A549 treated with RU486 at 1 μM for 4 hours (cell line): ENCODE data around the gene PTPN7. TPM values are rescaled to one million over a fixed set of nuclear protein-coding genes. Genes with fewer than 3 reads are reported as not detected.

Experiments used
- total RNA-seq: library from RNA; stranded (reverse); fragments of 200-300 nt; extraction: Qiagen RNA extraction; gene quantifications from 5 replicates; pipeline ENCODE4 v1.2.3, GENCODE V29; 2022; ENCODE audit warnings: low read depth

The PTPN7 gene
- total RNA-seq, result 0.13 TPM in 1 of 5 replicates, not detected in the others

DNA sequence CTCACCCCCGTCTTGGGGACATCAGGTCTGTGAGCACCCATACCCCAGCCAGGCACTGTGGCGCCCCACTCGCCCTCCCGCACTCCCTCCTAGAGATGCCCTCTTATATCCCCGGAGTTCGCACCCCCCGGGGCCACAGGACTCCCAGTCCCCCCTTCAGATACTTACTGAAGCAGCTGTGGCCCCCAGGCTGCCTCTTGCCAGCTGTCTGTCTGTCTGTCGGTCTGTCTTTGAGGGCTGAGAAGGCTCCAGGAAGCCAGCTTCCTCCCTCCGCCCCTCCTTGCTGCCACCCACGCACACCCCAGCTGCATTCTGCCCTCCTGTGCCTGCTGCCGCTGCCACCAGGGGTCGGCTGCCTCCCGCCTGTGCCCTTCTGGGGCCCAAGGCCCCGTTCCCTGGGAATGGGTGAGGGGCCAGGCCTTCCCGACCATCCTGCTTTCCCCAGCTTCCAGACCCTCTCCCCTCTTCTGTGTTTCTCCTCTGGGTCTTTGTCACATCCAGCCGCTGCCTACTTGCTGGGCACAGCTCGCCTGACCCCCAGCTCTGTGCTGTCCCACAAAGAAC is at the start of gene PTPN7:
PTPN7 (minus strand) TSS at position 226 of the 564 bp plus-strand sequence. CDS start 1,200 bp downstream, outside the sequence.

DNA sequence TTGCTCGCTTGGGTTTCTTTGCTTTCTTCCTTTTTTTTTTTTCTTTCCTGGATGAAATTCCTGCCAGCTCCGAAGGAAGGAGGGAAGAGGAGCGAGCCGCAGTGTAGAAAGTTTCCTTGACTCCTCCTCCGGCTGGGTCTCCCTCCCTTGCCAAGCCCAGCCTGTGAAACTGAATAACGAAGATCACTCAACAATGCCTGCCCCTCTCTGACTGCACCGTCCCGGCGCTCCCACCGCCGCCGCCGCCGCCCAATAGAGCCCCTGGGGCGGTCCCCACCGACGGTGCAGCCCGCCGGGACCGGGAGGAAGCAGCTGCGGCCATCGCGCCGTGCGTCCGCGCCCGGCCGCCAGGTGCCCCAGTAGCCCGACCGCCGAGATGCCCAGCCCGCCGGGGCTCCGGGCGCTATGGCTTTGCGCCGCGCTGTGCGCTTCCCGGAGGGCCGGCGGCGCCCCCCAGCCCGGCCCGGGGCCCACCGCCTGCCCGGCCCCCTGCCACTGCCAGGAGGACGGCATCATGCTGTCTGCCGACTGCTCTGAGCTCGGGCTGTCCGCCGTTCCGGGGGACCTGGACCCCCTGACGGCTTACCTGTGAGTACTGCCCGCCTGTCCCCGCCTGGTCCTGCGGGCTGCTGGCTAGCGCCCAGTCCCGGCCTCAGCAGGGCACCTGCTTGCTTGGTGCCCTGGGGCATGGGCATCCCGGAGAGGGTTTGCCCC is 33.4 kb upstream of the PTPN7 start, which contains the start of gene LGR6:
LGR6 (plus strand) TSS at position 186 of the 714 bp plus-strand sequence; CDS start at position 377, 191 bp downstream.

DNA sequence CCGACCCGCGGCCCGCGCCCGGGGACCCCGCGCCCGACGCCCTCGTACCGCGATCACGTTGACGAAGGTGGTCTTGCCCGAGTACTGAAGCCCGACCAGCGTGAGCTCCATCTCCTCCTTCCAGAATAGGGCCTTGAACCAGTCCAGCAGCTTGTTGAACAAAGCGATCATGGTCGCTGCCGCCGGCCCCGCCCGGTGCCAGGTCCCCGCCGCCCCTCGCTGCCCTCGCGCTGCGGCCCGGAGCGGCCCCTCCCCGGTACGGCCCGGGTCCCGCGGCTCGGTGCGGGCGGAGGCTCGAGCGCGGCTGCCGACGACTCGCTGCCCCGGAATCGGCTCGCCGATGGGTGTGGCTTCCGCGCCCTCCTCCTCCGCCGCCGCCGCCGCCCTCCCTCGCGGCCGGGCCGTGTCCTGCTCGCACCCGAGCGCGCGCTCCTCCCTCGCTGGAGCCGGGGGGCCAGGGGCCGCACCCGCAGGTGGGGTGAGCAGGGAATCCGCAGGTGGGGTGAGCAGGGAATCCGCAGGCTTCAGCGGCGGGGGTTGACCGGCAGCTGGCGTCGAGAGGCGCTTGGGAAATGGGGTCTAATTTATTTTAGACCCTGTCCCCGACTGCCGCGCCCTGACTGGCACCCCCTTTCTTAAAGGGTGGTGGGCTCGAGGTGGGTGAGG is 15.9 kb downstream of the PTPN7 start, which contains the start of gene ARL8A:
ARL8A (minus strand) TSS at position 336 of the 666 bp plus-strand sequence; CDS start at position 171, 165 bp downstream.

DNA sequence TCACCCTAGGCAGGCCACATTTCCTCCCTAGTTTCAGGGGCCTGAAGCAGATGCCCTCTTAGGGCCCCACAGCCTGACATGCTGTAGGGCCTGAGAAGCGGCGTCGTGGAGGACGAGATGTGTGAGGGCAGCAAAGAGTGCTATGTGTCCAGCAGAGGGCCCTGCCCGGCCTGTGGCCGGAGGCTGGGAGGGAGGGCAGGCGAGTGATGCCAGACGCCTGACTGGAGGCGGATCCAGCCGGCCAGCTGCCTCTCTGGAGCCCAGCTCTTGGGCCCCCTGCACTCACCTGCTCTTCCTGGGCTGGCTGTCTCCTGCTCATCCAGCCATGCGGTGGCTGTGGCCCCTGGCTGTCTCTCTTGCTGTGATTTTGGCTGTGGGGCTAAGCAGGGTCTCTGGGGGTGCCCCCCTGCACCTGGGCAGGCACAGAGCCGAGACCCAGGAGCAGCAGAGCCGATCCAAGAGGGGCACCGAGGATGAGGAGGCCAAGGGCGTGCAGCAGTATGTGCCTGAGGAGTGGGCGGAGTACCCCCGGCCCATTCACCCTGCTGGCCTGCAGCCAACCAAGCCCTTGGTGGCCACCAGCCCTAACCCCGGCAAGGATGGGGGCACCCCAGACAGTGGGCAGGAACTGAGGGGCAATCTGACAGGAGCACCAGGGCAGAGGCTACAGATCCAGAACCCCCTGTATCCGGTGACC is 37.6 kb downstream of the PTPN7 start, which contains the start of gene GPR37L1:
GPR37L1 (plus strand) TSS at position 279 of the 697 bp plus-strand sequence; CDS start at position 326, 47 bp downstream.

Other genes with a start within 250 kb of the PTPN7 start
- gene LMOD1, start 214.1 kb downstream of the PTPN7 start, total RNA-seq, result 0.05 TPM in 1 of 5 replicates, not detected in the others
- gene TIMM17A, start 205.1 kb downstream of the PTPN7 start, total RNA-seq, result 91.4 to 146 TPM (median 102 TPM) in 5 replicates
- gene RNPEP, start 178.0 kb downstream of the PTPN7 start, total RNA-seq, result 85.2 to 91.6 TPM (median 88.6 TPM) in 5 replicates
- gene ELF3, start 150.0 kb downstream of the PTPN7 start, total RNA-seq, result 217 to 287 TPM (median 256 TPM) in 5 replicates
- 0.14 to 0.19 TPM (median 0.16 TPM) in 5 replicates for gene GPR37L1, start 37.7 kb downstream of the PTPN7 start, total RNA-seq
- gene ARL8A, start 15.9 kb downstream of the PTPN7 start, total RNA-seq, result 39.9 to 52.8 TPM (median 47.6 TPM) in 5 replicates
- gene LGR6, start 33.2 kb upstream of the PTPN7 start, total RNA-seq, result 0.38 to 1.1 TPM (median 0.74 TPM) in 5 replicates
- gene UBE2T, start 181.3 kb upstream of the PTPN7 start, total RNA-seq, result 73.6 to 83.8 TPM (median 82.8 TPM) in 5 replicates
- gene PPP1R12B, start 188.1 kb upstream of the PTPN7 start, total RNA-seq, result 0.95 to 2.9 TPM (median 2.2 TPM) in 5 replicates